ENCODE measurements around the gene TNIP3. TPM values are rescaled to one million over a fixed set of nuclear protein-coding genes. Genes with fewer than 3 reads are reported as not detected.

The TNIP3 gene
- total RNA-seq, 1 experiment from 2014 or later, result 0.43 TPM

GRCh38 chr4:121126449-121127006, 37.6 kb downstream of the TNIP3 start:
- intact Hi-C loops (cut with micrococcal nuclease; ENCODE audit: unreplicated experiment), result no loop called here
- H3K4me1 Mint-ChIP-seq (ENCODE audit: low read depth, unreplicated experiment), result peaks cover 9% of the 10 kb centered on the region
- Histone ChIP-seq H3K4me3 (ENCODE audit: low read depth, low read length) (no peak overlapping the region), H3K27me3 (replicated peaks; ENCODE audit: control insufficient read depth, insufficient read depth, low read length) (no peaks in the 10 kb centered on the region), H3K9me3 (no peaks in the 10 kb centered on the region), H3K36me3 (ENCODE audit: control insufficient read depth, insufficient read depth, low read length) (no peaks in the 10 kb centered on the region), H3K4me1 (peaks cover 10% of the 10 kb centered on the region)
- no peak for DNase-seq
- ChIA-PET CTCF (no interaction called here), POLR2A (no interaction called here)
- TF ChIP-seq, protein P1, sequence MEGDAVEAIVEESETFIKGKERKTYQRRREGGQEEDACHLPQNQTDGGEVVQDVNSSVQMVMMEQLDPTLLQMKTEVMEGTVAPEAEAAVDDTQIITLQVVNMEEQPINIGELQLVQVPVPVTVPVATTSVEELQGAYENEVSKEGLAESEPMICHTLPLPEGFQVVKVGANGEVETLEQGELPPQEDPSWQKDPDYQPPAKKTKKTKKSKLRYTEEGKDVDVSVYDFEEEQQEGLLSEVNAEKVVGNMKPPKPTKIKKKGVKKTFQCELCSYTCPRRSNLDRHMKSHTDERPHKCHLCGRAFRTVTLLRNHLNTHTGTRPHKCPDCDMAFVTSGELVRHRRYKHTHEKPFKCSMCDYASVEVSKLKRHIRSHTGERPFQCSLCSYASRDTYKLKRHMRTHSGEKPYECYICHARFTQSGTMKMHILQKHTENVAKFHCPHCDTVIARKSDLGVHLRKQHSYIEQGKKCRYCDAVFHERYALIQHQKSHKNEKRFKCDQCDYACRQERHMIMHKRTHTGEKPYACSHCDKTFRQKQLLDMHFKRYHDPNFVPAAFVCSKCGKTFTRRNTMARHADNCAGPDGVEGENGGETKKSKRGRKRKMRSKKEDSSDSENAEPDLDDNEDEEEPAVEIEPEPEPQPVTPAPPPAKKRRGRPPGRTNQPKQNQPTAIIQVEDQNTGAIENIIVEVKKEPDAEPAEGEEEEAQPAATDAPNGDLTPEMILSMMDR (IDR thresholded peaks at IDR 0.05; ENCODE audit: insufficient read depth in 1 of 2, low read depth in 1 of 2, low read length in 1 of 2, severe bottlenecking in 1 of 2, unreplicated experiment in 1 of 2), result no peak
- H3K9me3 Mint-ChIP-seq (ENCODE audit: unreplicated experiment), result no peaks in the 10 kb centered on the region
- H3K4me3 Mint-ChIP-seq (ENCODE audit: unreplicated experiment), result no peak overlapping the region
- H3K27me3 Mint-ChIP-seq (ENCODE audit: insufficient read depth, unreplicated experiment), result no peaks in the 10 kb centered on the region
- H3K36me3 Mint-ChIP-seq (ENCODE audit: insufficient read depth, unreplicated experiment), result no peaks in the 10 kb centered on the region
- no peak overlapping the region for H3K27ac Mint-ChIP-seq (ENCODE audit: unreplicated experiment)
- no TSS peak for BruUV-seq (replicated peaks)

DNA sequence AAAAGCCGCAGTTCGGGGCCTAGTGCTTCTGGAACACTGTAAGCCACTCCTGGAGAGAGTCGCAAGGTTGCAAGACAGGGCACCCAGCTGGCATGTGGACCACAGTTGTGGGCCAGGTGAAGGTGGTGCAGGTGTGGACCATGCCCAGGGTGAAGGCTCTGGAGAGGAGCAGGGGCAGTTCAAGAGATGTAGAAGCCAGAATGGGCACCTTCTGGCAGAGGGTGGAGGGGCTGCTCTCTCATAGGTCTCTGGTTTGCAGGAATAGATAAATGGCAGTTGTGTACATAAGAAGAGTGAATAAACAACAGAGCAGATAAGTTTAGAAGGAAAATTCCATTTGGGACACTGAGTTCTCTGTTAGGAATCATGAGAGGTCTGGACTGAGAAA, 38.6 kb downstream of the TNIP3 start:
- H3K36me3 ChIP-seq (ENCODE audit: control insufficient read depth, insufficient read depth, low read length), result no peaks in the 10 kb centered on the region
- Mint-ChIP-seq H3K9me3 (ENCODE audit: unreplicated experiment) (no peaks in the 10 kb centered on the region), H3K4me3 (ENCODE audit: unreplicated experiment) (no peak overlapping the region), H3K27ac (ENCODE audit: unreplicated experiment) (peak overlapping the region; percentile 21), H3K4me1 (ENCODE audit: low read depth, unreplicated experiment) (peaks cover 9% of the 10 kb centered on the region), H3K36me3 (ENCODE audit: insufficient read depth, unreplicated experiment) (no peaks in the 10 kb centered on the region), H3K27me3 (ENCODE audit: insufficient read depth, unreplicated experiment) (no peaks in the 10 kb centered on the region)
- ChIA-PET CTCF (no interaction called here), POLR2A (no interaction called here)
- BruUV-seq (replicated peaks), result no TSS peak
- TF ChIP-seq, protein P1 (IDR thresholded peaks at IDR 0.05; ENCODE audit: insufficient read depth in 1 of 2, low read depth in 1 of 2, low read length in 1 of 2, severe bottlenecking in 1 of 2, unreplicated experiment in 1 of 2), result no peak
- peaks cover 10% of the 10 kb centered on the region for H3K4me1 ChIP-seq
- no peak for DNase-seq
- intact Hi-C loops (cut with micrococcal nuclease; ENCODE audit: unreplicated experiment), result no loop called here
- H3K27me3 ChIP-seq (replicated peaks; ENCODE audit: control insufficient read depth, insufficient read depth, low read length), result no peaks in the 10 kb centered on the region
- H3K9me3 ChIP-seq, result no peaks in the 10 kb centered on the region
- H3K4me3 ChIP-seq (ENCODE audit: low read depth, low read length), result no peak overlapping the region

DNA sequence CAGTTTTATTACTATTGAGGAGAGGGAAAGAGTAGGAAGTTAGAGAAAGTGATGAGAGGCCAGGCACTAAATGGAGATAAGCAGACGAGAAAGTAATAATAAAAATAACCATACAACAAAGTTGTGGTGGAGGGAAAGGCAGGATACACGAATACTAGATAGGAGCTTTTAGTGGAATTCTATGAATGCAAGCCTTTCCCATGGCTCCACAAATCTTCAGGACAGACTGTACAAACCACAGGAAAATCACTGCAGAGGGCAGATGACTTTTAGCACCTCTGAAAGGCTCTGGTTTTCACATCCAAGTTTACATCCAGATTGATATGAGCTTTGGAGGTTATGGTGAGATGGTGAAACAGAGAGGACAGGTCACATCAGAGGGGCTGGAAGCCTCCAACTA, 41.5 kb downstream of the TNIP3 start:
- no peak overlapping the region for H3K4me3 Mint-ChIP-seq (ENCODE audit: unreplicated experiment)
- Histone ChIP-seq H3K4me3 (ENCODE audit: low read depth, low read length) (no peak overlapping the region), H3K36me3 (ENCODE audit: control insufficient read depth, insufficient read depth, low read length) (no peaks in the 10 kb centered on the region), H3K27me3 (replicated peaks; ENCODE audit: control insufficient read depth, insufficient read depth, low read length) (no peaks in the 10 kb centered on the region), H3K9me3 (no peaks in the 10 kb centered on the region), H3K4me1 (peaks cover 10% of the 10 kb centered on the region)
- intact Hi-C loops (cut with micrococcal nuclease; ENCODE audit: unreplicated experiment), result no loop called here
- POLR2A ChIA-PET, result no interaction called here
- H3K27ac Mint-ChIP-seq (ENCODE audit: unreplicated experiment), result no peak overlapping the region
- no peaks in the 10 kb centered on the region for H3K9me3 Mint-ChIP-seq (ENCODE audit: unreplicated experiment)
- no peaks in the 10 kb centered on the region for H3K27me3 Mint-ChIP-seq (ENCODE audit: insufficient read depth, unreplicated experiment)
- H3K36me3 Mint-ChIP-seq (ENCODE audit: insufficient read depth, unreplicated experiment), result no peaks in the 10 kb centered on the region
- BruUV-seq (replicated peaks), result no TSS peak
- TF ChIP-seq, protein P1 (IDR thresholded peaks at IDR 0.05; ENCODE audit: insufficient read depth in 1 of 2, low read depth in 1 of 2, low read length in 1 of 2, severe bottlenecking in 1 of 2, unreplicated experiment in 1 of 2), result no peak
- no peak for DNase-seq
- H3K4me1 Mint-ChIP-seq (ENCODE audit: low read depth, unreplicated experiment), result peaks cover 9% of the 10 kb centered on the region
- CTCF ChIA-PET, result no interaction called here

Data from Caco-2 (cell line).